ENCODE data around the gene ZNF503.

Gene ZNF503

DNA sequence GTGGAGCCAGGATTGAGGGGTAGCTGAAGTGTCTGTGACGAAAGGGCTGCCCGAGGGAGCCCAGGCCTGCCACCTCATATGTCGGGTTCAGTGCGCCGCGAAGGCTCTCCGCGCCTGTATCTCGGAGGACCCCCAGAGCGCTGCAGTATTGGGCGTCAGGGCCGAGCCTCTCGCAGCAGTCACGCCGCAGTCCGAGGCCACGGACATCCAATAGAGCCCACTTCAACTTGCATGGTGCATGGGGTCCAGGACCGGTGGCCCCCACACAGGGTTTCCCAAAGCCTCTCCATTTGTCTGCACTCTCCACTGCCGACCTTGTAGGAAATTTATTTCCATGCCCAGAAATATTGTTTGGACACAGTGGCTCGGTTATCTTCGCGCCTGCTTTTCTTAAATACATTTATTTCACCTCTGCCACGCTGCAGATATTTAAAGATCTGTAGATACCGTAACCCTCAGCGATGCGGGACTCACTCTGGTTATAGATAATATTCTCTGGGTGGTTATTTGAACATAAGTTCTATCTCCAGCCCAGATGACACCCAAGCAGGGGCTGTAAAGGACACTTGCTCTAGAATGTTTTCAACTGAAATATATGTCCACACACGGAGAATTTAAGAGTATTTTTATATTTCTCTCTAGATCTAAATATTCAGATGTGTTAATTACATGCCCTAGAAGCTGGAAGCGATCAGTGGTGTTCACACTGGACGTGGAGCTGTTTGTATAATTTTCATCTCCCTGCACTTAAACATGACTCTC lies 5.1 kb upstream of the ZNF503 start:
- no peak for DNase-seq (ENCODE audit: low read depth)

DNA sequence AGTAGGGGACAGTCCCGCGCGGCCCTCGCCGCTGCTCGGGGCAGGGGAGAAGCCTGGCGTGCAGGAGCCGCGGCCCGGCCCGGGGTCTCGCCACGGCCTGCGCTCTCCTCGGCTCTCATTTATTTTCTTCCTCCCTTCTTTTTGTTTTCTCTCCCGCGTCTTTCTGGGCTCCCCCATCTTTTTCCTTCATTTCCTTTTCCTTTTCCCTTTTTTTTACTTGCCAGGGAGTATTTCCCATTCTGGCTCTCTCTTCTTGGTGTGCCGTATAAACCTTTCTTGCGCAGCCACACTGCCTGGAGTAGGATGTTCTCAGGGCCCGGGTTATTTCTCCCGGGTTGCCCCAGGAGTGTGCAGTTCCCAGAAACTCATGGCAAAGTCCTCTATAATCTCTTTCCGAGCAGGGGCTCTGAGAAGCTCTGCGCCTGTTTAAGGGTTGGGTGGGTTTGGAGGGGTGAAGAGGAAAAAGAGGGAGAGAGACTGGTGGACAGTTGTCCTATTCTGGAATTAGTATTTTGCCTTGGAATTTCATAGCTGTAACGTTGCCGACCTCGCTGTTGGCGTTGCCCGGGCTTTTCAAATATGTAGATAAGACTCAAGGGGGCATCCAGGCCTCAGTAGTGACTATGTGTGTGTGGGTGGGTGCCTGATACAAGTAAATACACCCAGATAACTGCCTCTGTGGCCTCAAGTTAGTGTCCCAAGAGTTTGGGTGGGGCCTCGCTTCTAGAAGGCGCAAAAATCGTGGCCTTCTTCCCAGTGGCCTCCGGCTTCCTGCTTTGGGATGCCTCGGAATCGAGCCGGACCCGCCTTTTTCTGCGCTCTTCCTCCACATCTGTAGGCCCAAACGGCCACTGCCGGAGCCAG lies 4.3 kb upstream of the ZNF503 start:
- no peak for DNase-seq (ENCODE audit: low read depth)

DNA sequence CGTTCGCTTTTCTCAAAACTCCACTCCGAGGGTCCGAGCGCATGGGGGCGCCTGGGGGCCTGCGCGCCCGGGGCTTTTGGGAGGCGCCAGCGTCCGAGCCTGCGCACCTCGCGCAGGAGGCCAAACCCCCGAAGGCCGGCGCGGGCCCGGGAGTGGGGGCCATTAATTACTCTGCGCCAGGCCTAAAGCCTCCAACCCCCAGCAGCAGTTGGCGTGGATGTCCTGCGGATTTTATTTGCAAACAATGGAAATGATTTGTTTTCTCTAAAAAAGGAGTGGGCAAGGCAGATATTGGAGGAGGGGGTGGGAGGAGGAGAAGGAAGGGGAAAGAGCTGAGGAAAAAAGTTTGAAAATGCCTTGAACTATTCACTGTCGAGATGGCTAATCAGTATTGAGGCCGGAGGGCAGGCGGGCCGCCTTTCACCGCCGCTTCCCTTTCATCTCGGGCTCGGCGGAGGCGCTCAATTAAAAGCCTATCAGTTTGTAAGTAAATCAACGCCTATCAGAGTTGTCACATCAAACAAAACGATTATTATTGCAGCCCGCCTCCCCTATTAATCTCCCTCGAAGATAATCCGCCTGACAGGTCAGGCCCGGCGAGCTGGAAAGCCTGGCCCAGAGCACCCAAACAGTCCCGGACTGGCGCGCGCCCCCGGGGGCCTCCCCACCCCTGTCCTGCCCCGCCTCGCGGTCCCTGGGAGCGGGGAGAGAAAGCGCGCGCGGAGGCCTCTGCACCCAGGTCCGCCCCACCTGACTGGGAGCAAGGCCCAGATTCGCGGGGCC lies 3.4 kb upstream of the ZNF503 start:
- no peak for DNase-seq (ENCODE audit: low read depth)

DNA sequence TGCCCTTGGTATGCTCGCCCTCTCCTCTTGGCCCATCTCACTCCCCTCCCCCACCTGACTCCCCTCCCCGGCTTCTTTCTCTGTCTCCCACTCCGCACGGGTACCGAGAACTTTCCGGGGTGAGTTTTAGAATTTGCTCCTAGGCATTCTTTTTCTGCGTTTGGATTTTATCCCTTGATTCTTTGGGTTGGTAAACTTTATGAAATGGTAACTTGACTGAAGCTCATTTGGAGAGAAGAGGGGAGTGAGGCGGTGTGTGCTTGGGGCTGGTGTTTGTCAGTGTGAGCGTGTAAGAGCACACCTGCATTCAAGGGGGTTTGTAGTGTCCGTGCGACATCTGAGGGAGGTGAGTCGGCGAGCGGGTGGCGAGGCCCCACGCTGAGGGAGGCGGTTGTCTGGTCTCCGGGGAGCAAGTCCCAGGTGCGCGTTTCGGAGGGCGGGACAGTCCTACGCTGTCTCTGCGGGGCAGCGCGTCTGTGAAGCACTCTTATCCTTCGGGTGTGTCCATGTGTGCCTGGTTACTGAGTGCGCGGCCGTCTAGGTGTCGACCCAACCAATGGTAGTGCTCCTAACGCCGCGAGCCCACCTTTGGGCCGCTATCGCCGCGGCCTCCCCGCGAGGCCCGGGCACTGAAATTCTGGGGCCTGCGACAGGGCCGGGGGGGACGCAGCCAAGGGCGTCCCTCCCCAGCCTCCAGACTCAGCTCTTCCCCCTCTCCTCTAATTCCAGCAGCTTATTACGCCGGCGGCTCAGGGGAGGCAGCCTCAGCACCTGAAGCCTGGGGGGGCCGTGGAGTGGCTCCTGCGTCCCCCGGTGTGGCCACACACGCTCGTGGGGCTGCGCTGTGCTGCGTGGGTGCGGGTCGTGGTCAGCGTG lies 2.6 kb upstream of the ZNF503 start:
- DNase-seq (ENCODE audit: low read depth) = no peak

DNA sequence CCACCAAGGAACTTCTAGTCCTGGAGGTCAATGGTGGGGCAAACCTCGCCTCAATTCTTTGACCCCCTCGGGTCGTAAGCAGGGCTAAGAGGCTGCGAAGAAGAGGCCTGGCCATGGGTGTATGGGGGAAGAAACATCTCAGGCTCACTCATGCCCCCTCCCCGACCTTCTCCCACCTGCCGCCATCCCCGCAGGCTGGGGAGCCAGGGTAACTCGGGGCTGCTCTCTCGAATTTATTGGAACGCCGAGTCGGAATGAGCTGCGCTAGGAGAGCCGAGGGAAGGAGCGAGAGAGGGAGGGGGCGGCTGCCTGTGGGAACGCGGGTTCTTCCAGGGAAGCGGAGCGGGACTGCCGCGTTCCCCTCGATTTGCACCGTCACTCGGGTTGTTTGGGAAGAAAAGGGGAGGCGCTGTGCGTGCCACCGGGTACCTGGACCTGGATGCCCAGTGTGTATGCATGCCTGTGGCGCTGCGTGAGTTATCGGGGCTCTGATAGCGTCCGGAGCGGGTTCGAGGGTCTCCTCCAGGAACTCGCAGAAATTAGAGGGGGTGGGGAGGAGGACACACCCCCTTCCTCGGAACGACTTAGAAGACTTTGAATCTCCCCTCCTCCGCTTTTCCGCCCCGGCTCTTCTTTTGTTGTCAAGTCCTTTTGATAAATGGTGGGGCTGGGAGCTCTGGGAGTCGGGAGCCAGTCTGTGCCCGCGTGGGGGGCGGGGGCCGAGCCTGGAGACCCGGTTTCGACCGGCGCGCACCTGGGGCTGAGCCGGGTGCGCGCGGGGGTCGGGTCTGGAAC lies 1.8 kb upstream of the ZNF503 start:
- no peak for DNase-seq (ENCODE audit: low read depth)

GRCh38 chr10:75402486-75403143 lies 1.1 kb upstream of the ZNF503 start:
- no peak for DNase-seq (ENCODE audit: low read depth)

DNA sequence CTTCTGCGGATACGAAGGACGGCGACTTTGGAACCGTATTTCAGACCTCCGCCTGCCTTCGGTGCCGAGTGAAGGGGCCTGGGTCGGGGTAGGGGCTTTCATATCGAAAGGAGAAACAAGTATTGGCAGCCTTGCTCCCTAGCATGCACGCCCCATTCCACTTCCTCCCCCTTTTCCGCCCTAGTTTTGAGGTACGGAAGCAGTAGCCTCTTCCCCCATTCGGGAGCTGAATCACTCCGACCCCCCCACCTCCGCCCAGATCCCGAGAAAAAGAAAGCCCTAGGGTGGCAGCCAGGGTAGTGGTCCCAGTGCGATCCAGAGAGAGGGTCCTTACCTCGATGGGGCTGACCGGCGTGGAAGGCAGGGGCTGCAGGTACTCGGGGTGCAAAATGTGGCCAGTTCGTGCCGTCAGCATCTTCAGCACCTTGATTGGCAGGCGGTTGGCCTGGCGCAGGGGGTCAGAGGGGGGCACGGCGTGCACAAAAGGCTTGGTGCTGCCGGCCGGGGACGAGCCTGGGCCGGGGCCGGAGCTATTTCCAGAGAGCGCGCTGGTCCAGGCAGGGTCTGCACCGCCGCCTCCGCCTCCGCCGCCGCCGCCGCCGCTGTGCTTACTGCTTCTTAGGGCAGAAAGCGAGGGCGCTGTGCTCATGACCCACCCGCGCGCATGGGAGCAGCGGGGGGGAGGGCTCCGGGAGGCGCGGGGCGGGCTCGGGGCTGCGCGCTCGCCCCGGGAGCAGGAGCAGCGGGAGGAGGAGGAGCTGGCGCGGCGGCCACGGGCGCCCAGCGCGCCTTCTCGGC lies 594 bp downstream of the ZNF503 start:
- DNase-seq (ENCODE audit: low read depth) = no peak

DNA sequence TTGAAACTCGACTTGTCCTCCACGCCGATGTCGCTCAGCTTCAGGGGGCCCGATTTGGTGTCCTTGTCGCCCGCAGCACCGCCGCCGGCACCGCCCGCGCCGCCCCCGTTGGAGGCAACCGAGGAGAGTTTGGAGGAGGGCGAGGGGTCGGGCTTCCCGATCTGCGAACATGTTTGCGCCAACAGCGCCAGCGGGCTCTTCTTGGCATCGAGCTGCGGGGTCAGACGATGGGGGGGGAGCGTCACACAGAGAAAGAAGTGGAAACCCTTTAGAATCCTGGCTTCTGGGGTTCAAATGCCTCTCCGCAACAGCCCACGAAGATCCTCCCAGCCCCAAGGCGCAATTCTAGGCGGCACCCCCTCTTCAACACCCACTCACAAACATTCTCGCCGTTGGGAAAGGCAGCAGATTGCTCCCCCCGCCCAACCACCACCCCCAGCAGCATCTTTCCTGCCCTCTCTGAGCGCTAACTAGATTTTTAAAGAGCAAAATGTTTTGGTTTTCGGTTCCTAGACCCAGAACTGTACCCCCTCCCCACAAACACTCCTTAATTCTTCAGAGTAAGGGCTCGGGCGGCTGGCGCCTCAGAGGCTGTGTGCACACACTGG lies 1.3 kb downstream of the ZNF503 start:
- no peak for DNase-seq (ENCODE audit: low read depth)

- DNase-seq (ENCODE audit: low read depth) = no peak
These were observed 2.0 kb downstream of the ZNF503 start for GRCh38 chr10:75399461-75400162.

DNA sequence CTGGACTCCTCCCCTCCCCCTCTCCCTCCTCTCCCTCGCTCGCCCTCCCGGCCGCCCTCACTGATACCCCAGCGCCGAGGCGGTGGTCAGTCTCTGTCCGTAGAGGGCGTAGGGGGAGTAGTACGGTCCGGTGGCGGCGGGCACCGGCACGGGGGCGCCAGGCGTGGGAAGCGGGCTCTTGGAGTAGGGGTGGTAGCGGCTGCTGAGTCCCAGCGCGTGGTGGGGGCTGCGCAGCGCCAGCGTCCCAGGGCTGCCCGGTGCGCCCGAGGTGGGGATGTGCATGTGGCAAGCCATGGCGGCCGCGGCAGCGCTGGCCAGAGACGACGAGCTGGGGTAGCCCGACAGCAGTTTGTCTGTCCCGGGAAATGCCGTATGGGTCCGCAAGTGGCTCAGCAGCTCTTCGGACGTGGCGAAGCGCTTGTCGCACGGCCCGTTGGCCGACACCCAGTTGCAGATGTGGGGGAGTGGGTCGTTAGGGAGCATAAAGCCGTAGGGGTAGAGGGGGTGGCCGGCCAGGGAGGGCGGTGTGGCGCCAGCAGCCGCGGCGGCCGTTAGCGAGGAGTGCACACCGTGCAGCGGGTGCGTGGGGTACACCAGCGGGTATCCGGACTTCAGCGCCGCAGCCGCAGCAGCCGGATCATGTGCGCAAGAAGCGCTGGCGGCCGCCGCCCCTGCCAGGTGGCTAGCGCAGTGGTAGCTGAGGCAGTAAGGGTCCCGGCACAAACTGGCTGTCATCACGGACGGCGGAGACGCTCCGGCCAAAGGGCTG lies 2.7 kb downstream of the ZNF503 start:
- DNase-seq (ENCODE audit: low read depth) = no peak

DNA sequence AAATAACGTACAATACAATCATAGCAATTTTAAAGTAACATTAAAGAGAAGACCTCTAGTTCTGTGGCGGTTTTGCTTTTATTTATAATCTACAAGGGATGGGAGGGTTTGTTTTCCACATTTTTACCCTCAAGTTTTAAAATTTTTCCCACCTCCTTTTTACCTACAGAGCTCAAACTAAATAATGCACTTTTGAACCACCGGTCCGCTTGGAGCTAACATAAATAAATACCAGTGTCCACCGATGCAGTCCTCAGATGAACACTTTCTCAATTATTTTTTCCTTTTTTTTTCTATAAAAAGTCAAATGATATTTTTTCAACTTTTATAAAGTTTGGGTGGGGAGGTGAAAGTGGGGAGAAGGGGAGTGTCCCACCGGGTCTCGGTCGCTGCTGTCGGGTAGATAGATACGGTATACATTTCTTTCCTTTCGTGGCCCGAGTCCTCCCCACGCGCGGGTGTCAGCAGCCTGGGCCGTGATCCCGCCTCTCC lies 3.3 kb downstream of the ZNF503 start:
- no peak for DNase-seq (ENCODE audit: low read depth)

DNA sequence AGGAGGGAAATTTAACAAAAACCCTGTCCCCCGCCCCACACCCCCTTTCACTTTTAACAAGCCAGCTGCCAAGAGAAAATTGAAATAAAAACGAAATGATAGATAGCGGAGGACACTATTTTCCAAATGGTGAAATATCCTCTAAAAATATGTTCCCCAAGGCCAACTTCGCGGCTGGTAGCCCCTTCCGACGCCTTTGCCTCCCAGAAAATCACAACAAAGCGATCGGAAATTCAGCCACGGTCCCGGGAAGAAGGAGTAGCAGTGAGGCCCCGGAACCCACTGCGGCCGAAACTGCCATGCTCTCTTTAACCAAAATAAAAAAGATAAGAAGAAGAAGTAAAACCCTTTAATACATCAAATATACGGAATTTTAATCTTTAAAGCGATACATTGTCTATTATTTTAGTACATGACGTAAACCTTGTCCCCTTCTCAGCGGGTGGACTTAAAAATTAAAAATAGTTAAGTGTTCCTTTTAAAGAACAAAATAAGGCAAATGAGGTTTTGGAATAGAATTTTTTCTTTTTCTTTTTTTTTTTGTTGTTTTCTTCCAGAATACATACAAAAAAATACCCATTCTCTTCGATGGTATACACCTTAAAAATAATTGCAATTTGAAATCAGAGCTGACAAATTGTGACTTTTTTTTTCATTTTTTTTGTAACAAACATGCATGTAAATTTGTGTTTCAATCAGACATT lies 3.9 kb downstream of the ZNF503 start:
- no peak for DNase-seq (ENCODE audit: low read depth)

DNA sequence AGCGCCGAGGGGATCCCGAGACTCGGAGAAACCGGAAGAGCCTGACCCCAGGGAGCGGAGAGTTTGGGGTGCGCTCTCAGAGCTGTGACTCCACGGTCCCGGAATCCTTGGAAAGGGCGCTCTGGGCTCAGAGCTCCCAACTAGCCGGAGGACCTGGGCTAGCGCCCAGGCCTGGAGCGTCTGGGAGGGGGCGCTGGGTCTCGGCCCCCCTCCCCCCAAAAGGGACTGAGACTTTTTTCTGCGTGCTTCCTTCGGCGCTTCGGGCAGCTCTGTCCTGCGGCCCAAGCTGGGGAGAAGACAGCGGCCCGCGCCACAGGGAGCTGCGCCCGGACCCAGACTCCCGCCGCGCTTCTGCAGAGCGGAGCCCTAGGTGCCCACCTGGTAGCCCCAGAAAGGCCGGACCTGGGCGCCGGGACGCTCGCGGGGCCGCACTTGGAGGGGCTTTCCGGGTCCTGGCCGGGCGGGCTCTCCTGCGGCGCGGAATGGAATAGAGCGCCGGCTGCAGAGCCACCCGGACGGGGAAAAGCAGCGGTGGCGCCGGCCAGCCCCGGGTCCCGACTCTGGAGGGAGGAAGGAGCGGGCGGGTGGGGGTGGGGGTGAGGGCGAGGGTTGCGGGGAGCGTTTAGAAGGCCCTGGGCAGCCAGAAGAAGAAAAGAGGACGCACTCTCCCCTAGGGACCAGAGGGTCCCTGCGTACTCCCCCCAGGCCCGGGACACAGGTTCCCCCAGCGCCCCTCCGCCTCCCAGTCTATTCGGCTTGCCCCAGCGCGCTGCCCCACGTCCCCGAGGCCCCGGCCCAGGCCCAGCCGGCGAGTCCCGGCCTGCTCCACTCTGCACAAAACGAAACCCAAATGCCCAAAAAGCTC lies 4.7 kb downstream of the ZNF503 start:
- no peak for DNase-seq (ENCODE audit: low read depth)

DNA sequence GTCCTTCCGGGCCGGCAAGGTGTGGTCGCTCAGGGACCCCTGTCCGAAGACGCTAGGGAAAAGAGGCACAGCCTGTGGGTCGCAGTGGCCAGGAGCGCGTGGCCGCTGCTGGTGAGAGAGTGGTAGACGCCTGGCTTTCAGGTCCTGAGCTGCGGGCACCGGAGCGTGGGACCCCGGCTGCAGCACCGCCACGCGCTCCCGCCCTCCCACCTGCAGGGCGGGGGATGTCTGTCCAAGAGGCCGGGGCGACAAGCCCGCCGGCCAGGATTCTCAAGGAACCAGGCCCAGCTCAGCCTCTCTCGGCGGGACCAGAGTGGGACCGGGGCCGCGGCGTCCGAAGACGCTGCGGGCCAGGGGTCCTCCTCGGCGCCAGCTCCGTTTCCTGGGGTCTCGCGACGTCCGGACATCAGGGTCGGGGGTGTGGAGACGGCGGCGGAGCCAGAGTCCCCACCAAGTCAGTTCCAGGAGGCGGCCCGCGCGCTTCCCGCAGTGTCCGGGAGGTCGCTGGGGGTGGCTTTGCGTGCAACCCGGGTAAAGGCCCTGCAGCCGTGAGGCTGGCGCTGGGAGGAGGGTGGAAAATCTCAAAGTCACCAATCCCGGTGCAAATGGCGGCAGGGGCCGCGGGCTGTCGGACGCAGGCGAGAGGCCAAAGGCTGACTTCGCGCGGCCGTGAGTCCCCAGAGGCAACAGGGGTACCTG lies 5.5 kb downstream of the ZNF503 start:
- DNase-seq (ENCODE audit: low read depth) = no peak
